ENCODE measurements around the gene PTPRJ.

- TF ChIP-seq CTCF (conservative IDR thresholded peaks at IDR 0.05; ENCODE audit: low read depth, low read length) (no peak), RAD21 (IDR thresholded peaks at IDR 0.05; ENCODE audit: low read length) (no peak), POLR2A (IDR thresholded peaks at IDR 0.05; ENCODE audit: low read depth, low read length) (no peak), USF2 (IDR thresholded peaks at IDR 0.05; ENCODE audit: low read depth, low read length) (no peak), SMC3 (IDR thresholded peaks at IDR 0.05; ENCODE audit: low read depth, low read length) (no peak), RCOR1 (IDR thresholded peaks at IDR 0.05; ENCODE audit: insufficient replicate concordance, low read length) (no peak)
Measured at GRCh38 chr11:47961383-47961782, 19.0 kb upstream of the PTPRJ start.
